Endothelial cell of umbilical vein (primary cell): Measurements from ENCODE around the gene PCBD1. TPM values are rescaled to one million over a fixed set of nuclear protein-coding genes. Genes with fewer than 3 reads are reported as not detected.

Experiments used
- BruUV-seq: library from RNA; stranded (reverse); fragments of 400-500 nt; replicated peaks from 2 replicates; lab custom pipeline; 2021; lab: Mats Ljungman, UMichigan
- CTCF ChIA-PET: fragments of 300-600, 350-600 bp; sonication (Branson Sonifier 250); formaldehyde crosslinking; loops from one replicate; lab custom pipeline; 2021; ENCODE audit warnings: antibody characterized with exemption, inconsistent platforms; lab: Charles Lee
- POLR2A ChIA-PET: fragments of 300-600, 350-600 bp; sonication (Branson Sonifier 250); formaldehyde crosslinking; loops from one replicate; lab custom pipeline; 2021; ENCODE audit warnings: antibody characterized with exemption, inconsistent platforms; lab: Charles Lee
- DNase-seq: peaks from one replicate; pipeline ENCODE4 v3.0.0-alpha.2; 2011; ENCODE audit warnings: low read depth, low spot score
- FAIRE-seq: peaks from 2 replicates; lab custom pipeline; 2011; peaks lifted over from hg19 to GRCh38; lab: Jason Lieb, UNC
- H2AFZ ChIP-seq: 2 replicates; pipeline ENCODE4 v1.6.0; 2012; ENCODE audit warnings: low read depth, low read length, control low read depth, inconsistent platforms
- H3K27ac ChIP-seq: 2 replicates; pipeline ENCODE4 v1.5.1; 2011; ENCODE audit warnings: low read depth, mild to moderate bottlenecking, control low read depth, low read length, moderate library complexity; ENCODE audit not compliant: insufficient read depth
- H3K27me3 ChIP-seq, 2 experiments: 2 replicates each; pipeline versions ENCODE4 v1.6.0 to v1.6.1; 2011; ENCODE audit warnings: low read length in 2 of 2, mixed read lengths in 1 of 2; ENCODE audit not compliant: control insufficient read depth in 2 of 2, insufficient read depth in 2 of 2
- H3K36me3 ChIP-seq, 2 experiments: 2 replicates in 1 of 2; 3 replicates in 1 of 2; pipeline ENCODE4 v1.5.1; 2011; ENCODE audit warnings: low read length in 2 of 2, mild to moderate bottlenecking in 1 of 2, moderate library complexity in 1 of 2; ENCODE audit not compliant: control insufficient read depth in 2 of 2, insufficient read depth in 2 of 2; ENCODE audit errors: extremely low read depth in 1 of 2
- H3K4me1 ChIP-seq: 3 replicates; pipeline ENCODE4 v1.5.1; 2011; ENCODE audit warnings: mild to moderate bottlenecking, low read length; ENCODE audit not compliant: control insufficient read depth, insufficient read depth; ENCODE audit errors: extremely low read depth
- H3K4me2 ChIP-seq: 2 replicates; pipeline ENCODE4 v1.6.1; 2011; ENCODE audit warnings: low read length, control low read depth, mixed read lengths; ENCODE audit not compliant: insufficient read depth
- H3K4me3 ChIP-seq, 3 experiments: fragments of 200-600 bp in 1 of 3; sonication (generic), shearing (Covaris generic) in 1 of 3; replicated peaks in 1 of 3; 2 replicates each; pipeline ENCODE4 v1.5.1; 2011 to 2016; ENCODE audit warnings: control low read depth in 3 of 3, low read length in 3 of 3, mild to moderate bottlenecking in 2 of 3, inconsistent platforms in 1 of 3, low read depth in 1 of 3, moderate library complexity in 1 of 3; ENCODE audit not compliant: insufficient read depth in 1 of 3
- H3K79me2 ChIP-seq: 2 replicates; pipeline ENCODE4 v1.6.0; 2012; ENCODE audit warnings: low read length, inconsistent platforms; ENCODE audit not compliant: control insufficient read depth, insufficient read depth
- H3K9ac ChIP-seq: replicated peaks from 2 replicates; pipeline ENCODE3; 2011; ENCODE audit warnings: low read length, control low read depth; ENCODE audit not compliant: insufficient read depth; ENCODE audit errors: extremely low read depth
- H3K9me1 ChIP-seq: replicated peaks from 3 replicates; pipeline ENCODE4 v1.6.0; 2011; ENCODE audit warnings: mild to moderate bottlenecking, low read length; ENCODE audit not compliant: control insufficient read depth, insufficient read depth; ENCODE audit errors: extremely low read depth
- H3K9me3 ChIP-seq: replicated peaks from 2 replicates; pipeline ENCODE4 v1.5.1; 2012; ENCODE audit warnings: low read length, inconsistent platforms; ENCODE audit not compliant: control insufficient read depth, insufficient read depth
- H4K20me1 ChIP-seq: replicated peaks from 2 replicates; pipeline ENCODE3; 2011; ENCODE audit warnings: mild to moderate bottlenecking, low read length; ENCODE audit not compliant: control insufficient read depth, insufficient read depth; ENCODE audit errors: extremely low read depth
- CTCF ChIP-seq, 2 donors: IDR thresholded peaks; 1 replicate in 1 of 2; 2 replicates in 1 of 2; pipeline ENCODE4 v1.5.1; 2011; ENCODE audit warnings: low read length in 2 of 2, mild to moderate bottlenecking in 2 of 2, moderate library complexity in 2 of 2, control low read depth in 1 of 2, inconsistent platforms in 1 of 2, low read depth in 1 of 2; ENCODE audit not compliant: insufficient read depth in 1 of 2; ENCODE audit errors: extremely low read depth in 1 of 2
- EZH2 ChIP-seq: IDR thresholded peaks from 2 replicates; pipeline ENCODE4 v1.6.1; 2012; ENCODE audit warnings: borderline replicate concordance, low read depth, mild to moderate bottlenecking, moderate library complexity, low read length, inconsistent platforms; ENCODE audit not compliant: severe bottlenecking
- FOS ChIP-seq: IDR thresholded peaks from 2 replicates; pipeline ENCODE4 v1.6.1; 2011; ENCODE audit warnings: mild to moderate bottlenecking, low read length, moderate library complexity, borderline replicate concordance; ENCODE audit not compliant: insufficient read depth
- GATA2 ChIP-seq: IDR thresholded peaks from 2 replicates; pipeline ENCODE4 v1.7.0; 2011; ENCODE audit warnings: low read depth, mild to moderate bottlenecking, moderate library complexity, mixed read lengths, low read length; ENCODE audit not compliant: insufficient read length, insufficient read depth
- JUN ChIP-seq: IDR thresholded peaks from 2 replicates; pipeline ENCODE4 v1.6.1; 2011; ENCODE audit warnings: borderline replicate concordance, low read depth; ENCODE audit not compliant: insufficient read length, insufficient read depth
- MAX ChIP-seq: IDR thresholded peaks from 2 replicates; pipeline ENCODE4 v1.6.1; 2011; ENCODE audit not compliant: insufficient read depth, insufficient read length
- MYC ChIP-seq: IDR thresholded peaks from one replicate; pipeline ENCODE4 v1.6.1; 2011; ENCODE audit warnings: mild to moderate bottlenecking, low read depth, low read length
- POLR2A ChIP-seq: IDR thresholded peaks from 2 replicates; pipeline ENCODE4 v1.6.1; 2012; ENCODE audit warnings: low read depth, mild to moderate bottlenecking, control low read depth, low read length
- POLR2AphosphoS5 ChIP-seq: IDR thresholded peaks from 2 replicates; pipeline ENCODE4 v1.6.1; 2012; ENCODE audit warnings: low read depth, mild to moderate bottlenecking, control low read depth, low read length, moderate library complexity; ENCODE audit not compliant: insufficient read depth
- dilution Hi-C: fragments of 300-500 bp; cut with MboI; formaldehyde crosslinking; loops from one replicate; pipeline ENCODE4 v1.15.0; 2019; ENCODE audit warnings: low sequenced_read_pairs; ENCODE audit not compliant: extremely low pct_ligation_motif_present
- intact Hi-C: fragments of 100-400 bp; cut with micrococcal nuclease; formaldehyde crosslinking; loops from one replicate; pipeline ENCODE4 v1.10.0; 2022
- polyA plus RNA-seq, 4 experiments: library from polyadenylated mRNA; depleted of rRNA in 3 of 4; stranded (reverse) in 3 of 4; unstranded in 1 of 4; fragments of >200 nt; gene quantifications; 2 replicates each; pipeline versions ENCODE4 v1.2.1 to v1.2.3, GENCODE V29; 2011 to 2012; ENCODE audit warnings: missing spikeins in 1 of 4
- total RNA-seq: library from RNA; stranded (reverse); gene quantifications from 2 replicates; pipeline ENCODE4 v1.2.3, GENCODE V29; 2021

Gene PCBD1
- total and polyA plus RNA-seq, 2 donors (not counting 3 experiments of a cell fraction or from before 2014, with no cell fraction given): 95.7 to 113 TPM

- TF ChIP-seq MYC: no peak
- TF ChIP-seq CTCF (IDR thresholded peaks at IDR 0.05; ENCODE audit: extremely low read depth in 1 of 2, insufficient read depth in 1 of 2, low read depth in 1 of 2, low read length in 2 of 2): no peak
- no peak for TF ChIP-seq EZH2
- no peak for TF ChIP-seq FOS
- no peak for TF ChIP-seq JUN
- no peak for TF ChIP-seq MAX
- no peak for TF ChIP-seq GATA2
- TF ChIP-seq POLR2A: no peak
- no peak for TF ChIP-seq POLR2AphosphoS5
- no TSS peak for BruUV-seq
- FAIRE-seq (no peak), DNase-seq (no peak)
- no peaks in the 10 kb centered on the region for H3K9me3 ChIP-seq
- ChIA-PET POLR2A (no interaction called here), CTCF (interaction anchor here (0.9 kb wide), 1 partner anchor 334 kb away, joined by 3 read pairs; no protein-coding TSS in a partner anchor)
- H3K4me3 ChIP-seq: no peak overlapping the region
- H4K20me1 ChIP-seq: no peaks in the 10 kb centered on the region
- no peak overlapping the region for H3K9ac ChIP-seq
- H3K9me1 ChIP-seq: no peaks in the 10 kb centered on the region
- intact Hi-C loops (no loop called here), dilution Hi-C loops (no loop called here)
- H3K36me3 ChIP-seq: no peaks in the 10 kb centered on the region
- peaks cover 6 to 13% of the 10 kb centered on the region in 2 experiments for H3K27me3 ChIP-seq
- H3K27ac ChIP-seq: no peak overlapping the region
- no peak overlapping the region for H3K4me2 ChIP-seq
- H2AFZ ChIP-seq: no peak overlapping the region
- no peaks in the 10 kb centered on the region for H3K4me1 ChIP-seq
- H3K79me2 ChIP-seq: no peaks in the 10 kb centered on the region
Observed at GRCh38 chr10:70936111-70936510, 47.7 kb upstream of the PCBD1 start.
